Left forelimb (tissue), 1 donor: ENCODE data around the gene DPCD.

ENCODE experiments used
- DNase-seq: peaks from one replicate; pipeline ENCODE4 v3.0.0-alpha.2; 2018; ENCODE audit warnings: low spot score

The DPCD gene

DNA sequence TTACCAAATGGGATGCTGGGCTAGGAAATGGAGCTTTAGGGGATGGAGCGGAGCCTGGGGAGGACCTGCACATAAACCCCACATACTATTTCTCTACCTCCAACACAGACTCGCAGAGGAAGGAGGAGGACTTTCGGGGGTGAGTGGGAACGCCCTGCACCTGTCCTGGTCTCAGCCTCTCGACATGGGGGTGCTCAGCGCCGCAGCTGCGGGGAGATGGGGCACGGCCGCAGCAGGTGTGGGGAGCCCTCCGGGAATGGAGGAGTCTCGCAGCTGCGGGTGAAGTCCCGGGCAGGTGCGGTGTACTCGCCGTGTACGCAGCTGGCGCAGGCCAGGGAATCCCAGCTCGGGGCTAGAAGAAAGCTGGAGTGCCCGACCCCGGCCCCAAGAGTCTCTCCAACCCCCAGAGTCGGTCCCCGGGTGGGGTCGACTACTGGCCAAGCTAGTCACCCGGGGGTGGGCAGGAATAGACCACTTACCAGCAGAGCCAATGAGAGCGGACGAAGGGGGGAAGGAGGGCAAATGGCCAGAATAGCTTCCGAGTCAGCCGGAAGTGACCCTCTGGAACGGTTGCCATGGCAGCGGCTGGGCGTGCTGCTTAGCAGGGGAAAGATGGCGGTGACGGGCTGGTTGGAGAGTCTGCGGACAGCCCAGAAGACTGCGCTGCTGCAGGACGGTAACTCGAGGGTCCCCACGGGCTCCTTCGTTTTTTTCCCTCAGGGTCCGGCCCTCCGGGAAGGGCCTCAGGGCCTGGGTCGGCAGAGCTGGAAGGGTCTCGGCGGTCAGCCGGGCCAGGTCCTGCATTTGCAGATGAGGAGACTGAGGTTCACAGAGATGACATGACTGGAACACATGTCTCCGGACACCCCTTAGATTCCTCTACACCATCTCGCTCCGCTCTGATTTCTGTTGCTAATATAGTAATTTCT is at the start of gene DPCD, which contains the start of gene POLL:
Gene DPCD, plus strand, starts transcription at position 597 of the 929 bp plus-strand sequence. Its CDS starts 16 bp downstream, at position 613.
Gene POLL, minus strand, starts transcription at position 533 of the 929 bp plus-strand sequence. CDS start 897 bp downstream, outside the sequence.
- DNase-seq = peak; percentile 96

DNA sequence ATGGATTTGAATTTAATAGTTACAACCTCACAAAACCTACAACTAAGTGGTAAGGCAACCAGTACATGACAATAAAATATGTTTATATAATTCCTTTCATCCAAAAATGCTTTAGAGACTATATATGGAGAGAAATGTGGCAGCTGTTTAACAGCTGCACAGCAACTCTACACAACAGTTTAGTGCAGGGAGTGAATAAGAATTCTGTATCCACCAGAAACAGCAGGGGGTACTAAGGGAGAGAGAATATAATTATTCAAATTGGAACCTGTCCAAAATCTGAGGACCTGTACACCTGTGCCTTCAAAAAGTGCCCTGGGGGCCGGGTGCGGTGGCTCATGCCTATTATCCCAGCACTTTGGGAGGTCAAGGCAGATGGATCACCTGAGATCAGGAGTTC is 49.7 kb upstream of the DPCD start:
- DNase-seq = no peak

DNA sequence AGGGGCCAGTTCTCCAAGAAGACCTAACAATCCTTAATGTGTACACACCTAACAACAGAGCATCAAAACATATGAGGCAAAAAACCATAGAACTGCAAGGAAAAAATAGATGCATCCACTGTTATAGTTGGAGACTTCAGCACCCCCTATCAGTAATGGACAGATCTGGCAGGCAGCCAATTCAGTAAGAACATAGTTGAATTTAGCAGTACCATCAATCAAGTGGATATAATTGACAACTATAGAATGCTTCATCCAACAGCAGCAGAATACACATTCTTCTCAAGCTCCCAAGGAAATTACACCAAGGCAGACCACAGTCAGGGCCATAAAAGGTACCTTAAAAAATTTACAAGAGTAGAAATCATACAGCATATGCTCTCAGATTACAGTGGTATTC is 42.2 kb upstream of the DPCD start:
- no peak for DNase-seq

DNA sequence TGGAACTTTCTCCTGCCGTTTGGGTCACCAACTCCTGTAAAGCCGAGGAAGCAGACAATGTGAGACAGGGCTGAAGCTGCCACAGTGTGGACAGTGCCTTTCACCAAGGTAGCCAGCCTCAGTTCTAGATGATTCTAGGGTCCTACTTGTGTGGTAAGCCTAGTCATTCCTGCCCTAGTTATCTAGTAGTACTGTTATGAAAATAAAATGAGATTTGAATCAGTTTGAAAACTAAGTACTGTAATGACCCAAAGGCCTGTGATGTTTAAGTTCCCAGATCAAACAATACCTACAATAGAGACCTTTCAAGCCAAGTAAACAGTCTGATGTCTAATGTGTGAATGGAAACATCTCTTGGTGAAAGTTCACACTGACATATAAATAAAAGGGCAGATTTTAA is 37.2 kb upstream of the DPCD start:
- DNase-seq = no peak

DNA sequence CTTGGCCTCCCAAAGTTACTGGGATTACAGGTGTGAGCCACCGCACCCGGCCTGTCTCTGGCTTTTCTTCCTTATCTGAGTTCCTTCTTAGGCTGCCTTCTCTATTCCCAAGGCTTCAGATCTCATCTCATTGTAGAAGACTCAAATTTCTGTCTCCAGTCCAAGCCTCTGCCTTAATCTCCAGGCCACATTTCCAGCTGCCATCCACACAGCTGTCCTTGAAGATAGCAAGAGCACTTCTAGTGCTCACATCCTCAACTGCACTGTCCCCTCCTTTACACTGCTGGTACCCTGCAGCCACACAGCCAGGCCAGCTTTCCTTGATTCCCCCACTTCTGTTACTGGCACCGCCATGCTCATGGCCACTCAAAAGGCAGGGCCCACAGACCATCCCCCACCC is 35.7 kb upstream of the DPCD start:
- DNase-seq = no peak

DNA sequence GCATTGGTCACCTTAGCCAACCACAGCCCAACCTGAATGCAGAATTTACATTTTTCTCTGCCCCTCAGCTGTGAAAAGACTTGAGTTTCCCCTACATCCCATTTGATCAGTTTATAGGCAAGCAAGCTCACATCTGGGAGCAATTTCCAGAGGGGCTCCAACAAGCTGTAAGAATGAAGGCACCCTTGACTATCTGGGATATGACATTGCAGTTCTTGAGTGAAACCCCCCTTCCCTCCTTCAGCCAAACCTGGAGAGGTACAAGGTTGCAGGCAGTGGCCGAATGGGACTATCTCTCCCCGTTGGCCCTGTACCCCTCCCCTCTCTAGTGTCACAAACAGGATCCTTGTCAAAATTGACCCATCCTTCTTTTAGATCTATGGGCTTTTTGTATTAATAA is 30.6 kb upstream of the DPCD start:
- DNase-seq = no peak

DNA sequence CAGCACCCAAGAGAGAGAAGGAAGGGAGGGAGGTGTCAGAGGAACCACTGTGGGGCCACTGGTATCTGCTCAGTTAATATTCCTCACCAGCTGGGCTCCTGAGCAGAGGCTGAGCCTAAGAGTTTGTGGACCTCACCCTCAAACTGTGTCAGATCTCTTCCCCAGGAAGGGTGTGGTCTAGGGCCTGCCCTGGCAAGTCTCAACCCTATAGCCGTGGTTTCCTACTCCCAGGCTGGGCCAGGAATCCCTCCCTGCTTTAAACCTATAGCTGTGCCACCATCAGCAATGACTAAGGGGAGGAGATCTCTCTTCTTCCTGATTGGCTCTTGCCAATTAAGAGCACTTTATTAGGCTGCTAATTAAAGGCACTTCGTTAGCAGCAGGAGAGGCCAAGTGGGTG is 29.9 kb upstream of the DPCD start:
- no peak for DNase-seq

DNA sequence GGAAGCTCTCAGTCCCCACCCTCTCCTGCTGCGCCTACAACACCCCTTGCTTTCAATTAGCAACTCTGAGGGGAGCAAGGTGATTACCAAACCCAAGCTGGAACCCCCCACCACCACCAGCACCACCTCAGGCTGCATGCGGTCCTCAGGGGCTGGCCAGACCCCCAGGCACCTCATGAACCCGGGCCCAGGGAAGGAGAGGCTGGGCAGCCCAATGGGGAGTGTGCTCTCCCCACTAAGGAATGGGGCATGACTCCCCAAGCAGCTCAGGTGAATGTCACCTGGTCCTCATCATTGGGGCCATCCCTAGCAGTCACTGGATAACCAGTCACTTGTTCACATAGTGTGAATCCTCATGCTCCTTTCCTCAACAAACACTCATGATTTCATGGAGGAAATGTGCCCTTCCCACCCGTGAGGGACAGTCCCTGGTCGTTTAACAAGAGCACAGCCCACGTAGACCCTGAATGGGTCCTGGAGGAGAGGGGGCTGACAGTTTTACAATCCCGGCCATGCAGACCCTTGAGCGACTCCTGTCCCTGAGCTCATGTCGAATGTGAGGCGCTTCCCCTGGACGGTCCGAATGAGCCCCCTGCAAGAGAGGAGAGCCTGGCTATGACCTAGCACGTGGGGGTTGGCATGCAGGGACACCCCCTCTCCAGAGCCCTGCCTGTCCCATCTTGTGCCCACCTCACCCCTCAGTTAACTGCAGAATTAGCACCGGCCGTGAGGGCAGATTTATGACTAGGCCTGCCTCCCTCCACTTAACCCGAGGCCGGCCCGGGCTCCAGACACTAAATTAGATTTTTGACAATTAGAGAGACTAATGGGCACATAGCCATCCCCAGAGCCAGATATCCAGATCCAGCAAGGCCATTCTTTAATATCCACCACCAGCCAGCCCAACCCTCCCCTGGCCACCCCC is 29.2 kb upstream of the DPCD start:
- no peak for DNase-seq

DNA sequence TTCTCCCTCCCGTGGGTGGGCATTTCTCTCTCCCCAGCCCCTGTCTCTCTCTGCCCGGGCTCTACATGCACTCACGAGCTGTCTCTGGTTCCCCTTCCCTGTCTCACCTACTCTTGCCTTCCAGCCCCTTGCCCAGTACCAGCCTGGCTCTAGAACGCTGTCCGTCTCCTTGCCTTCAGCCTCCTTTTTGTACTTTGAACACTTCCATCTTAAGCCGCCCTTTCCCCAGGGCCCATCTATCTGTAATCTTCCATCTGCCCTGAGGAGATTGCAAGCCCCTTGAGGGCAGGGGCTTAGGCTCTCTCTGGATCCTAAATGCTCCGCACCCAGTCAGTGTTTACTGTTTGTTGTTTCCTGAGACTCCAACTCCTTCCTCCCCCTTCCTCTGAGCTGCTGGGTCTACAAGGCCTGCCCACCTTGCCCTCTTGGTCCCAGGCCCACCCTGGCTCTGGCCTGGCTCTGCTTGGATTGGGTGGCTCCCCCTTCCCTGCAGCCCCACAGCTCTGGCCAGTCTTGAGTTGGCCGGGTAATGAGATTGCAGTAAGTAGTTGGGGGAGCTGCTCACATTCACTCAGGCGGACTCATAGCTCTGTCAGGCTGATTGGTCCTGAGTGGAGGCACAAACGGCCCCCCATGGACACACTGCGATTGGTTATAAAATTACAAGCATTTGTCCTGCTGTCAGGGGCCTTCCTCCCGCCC is 28.4 kb upstream of the DPCD start:
- DNase-seq = no peak

DNA sequence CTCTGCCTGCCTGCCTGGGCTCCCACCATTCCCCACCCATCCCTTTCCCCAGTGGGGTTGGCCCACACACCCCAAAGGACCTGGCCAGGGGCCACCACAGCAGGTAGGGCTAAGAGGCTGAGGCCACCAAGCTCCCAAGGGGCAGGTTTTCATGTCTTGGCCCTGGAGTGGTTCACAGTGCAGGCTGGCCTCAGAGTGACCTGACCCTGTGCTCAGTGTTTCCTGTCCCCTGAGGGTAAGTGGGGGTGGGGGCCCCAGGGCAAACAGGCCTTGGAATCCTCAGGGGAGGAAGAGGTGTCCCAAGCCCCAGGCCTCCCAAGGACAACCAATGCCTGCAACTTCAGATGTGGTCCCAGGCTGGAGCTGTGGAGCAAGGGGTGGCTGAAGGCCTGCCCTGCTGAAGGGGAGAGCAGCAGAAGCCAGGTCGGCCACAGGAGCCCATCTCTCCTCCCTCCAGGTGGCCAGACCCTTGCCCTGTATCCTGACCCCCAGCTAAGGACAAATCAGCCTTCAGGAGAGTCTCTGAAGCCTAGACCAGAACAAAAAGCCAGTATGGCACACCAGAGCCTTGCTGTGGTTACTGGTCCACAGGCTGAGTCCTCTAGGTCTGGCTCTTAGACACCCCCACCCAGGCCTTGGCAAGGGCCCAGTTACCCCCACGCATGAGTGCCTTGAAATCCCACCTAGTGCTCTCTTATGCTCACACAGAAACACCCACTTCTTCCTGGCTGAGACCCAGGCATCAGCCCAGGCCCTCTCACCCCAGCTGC is 27.6 kb upstream of the DPCD start:
- no peak for DNase-seq

DNA sequence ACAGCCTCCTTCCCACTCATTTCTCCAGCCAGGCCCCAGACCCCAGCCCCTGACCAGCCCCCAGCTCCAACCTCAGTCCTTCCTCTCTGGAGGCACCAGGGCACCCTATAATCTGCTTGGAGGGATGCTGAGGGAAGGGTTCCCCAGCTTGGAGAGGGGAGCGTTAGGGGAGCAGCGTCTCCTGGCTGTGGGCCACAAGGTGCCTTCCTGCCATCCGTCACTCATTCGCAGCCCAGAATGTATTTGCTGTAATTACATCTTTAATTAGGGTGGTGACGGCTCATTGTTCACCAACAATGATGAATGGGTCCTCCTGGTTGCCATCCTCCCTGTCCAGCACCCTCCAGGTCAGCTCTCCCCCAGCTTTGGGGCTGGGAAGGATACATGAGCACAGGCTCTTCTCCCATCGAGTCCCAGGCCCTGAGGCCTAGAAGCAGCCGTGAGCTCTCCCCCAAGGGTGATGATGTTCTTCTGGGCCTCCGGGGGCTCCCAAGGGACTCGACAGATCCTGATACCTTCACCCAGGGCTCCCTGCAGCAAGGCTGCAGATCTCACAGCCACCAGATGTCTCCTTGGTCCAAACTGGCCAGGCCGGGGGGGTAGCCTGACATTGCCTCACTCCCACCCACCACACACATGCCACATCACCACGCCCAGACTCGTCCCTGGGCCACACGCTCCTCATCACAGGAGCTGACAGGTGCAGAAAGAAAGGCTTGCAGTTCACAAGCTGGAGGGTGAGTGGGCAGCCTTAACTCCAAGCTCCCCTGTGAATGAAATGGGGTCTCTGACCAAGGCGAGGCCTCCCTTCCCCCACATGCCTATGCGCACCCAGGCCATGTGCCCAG is 26.8 kb upstream of the DPCD start:
- DNase-seq = no peak

DNA sequence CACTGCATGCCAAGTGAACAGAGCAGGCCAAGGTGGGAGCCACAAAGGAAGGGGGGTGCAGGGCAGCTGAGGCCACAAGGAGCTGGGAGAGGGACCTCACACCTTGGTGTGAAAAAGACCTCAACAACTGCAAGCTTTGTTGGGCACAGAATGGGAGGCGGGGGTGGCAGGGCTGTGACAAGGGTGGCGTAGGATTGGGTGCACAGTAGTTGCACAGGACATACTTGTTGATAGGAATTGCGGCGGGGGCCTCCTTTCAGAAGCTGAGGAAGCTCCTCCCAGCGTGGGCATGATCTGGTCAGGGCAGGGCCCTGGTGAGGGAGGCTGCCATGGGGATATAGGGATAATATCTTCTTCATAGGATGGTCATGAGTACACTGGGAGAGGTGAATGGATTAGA is 25.9 kb upstream of the DPCD start:
- no peak for DNase-seq

DNA sequence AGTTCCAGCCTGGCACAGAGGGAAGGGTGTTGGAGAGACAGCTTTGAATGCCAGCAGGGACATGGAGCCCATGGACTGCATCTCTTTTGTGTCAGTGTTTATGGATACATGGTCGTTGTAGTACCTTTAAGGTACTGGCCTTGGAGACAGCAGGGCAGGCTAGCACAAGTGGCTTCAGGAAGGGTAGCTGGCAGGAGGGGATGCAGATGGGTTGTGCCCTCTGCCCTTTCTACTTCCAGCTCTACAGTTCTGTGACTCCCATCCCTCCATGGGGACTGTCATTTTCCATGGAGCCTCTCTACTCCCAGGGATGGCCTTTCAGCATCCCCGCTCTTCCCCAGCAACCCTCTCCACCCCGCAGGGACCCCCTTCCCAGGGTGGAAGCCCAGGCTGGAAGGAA is 25.1 kb upstream of the DPCD start:
- no peak for DNase-seq

DNA sequence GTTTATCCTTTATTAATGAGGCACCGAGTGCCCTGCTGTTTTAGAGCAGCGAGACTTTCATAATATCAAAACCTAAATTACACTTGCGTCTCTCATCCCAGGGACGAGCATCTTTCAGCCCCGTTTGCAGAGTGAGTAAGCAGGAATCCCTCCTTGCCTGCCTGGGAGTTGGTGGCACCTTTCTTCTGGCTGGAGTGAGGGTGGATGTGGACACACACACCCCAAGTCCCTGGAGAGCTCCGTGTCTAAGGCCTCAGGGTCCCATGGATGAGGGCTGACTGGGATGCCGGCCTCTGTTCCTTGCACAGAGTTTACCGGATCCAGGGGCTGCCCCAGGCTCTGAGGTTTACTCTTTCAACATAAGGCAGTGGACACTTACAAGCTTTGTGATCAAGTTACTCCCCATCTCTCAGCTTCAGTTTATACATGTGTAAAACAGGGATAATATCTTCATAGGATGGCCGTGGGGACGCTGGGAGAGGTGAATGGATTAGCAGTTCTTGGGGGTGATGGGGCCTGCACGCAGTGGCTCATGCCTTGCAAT is 24.6 kb upstream of the DPCD start:
- no peak for DNase-seq

DNA sequence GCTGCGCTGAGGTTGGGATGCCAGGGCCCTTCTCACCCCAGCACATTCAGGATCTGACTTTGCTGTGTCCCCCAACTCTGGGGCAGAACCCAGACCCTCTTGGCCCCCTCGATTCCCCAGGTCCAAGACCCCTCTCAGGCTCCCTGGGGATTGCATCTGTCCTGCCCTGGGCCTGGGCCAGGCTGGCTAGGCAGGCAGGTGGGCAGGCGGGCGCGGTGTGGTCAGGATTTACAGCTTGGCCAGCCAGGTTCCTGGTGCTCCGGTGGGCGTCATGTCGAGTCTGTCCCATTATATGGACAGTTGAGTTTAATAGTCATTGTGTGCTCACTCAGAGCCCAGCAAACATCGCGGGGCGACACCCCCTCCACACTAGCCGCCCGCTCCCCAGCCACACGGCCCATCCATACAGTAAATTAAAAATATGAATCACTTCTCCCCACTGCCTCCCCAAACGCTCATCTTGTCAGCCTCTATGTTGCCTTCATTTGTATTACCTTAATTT is 23.6 kb upstream of the DPCD start:
- DNase-seq = no peak

DNA sequence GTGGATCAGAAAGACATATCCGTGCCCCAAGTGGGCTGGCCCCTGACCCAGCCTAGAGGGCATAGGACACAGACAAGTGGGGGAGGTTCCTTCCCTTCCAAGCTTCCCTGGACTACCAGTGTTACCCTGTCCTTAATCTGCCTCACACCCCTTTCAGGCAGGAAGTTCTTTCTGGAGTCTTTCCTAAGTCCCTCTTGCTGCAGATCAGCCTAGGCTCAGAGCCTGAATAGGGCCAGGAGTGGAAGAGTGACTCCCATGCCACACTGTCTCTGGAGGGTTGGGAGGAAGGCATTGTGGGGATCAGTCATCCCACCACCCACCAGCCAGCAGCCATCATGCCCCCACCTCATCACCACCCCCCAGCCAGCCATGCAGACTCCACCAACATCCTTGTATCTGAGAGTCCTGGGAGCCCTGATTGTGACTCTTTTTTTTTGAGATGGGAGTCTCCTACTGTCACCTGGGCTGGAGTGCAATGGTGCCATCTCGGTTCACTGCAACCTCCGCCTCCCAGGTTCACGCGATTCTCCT is 22.7 kb upstream of the DPCD start:
- no peak for DNase-seq

DNA sequence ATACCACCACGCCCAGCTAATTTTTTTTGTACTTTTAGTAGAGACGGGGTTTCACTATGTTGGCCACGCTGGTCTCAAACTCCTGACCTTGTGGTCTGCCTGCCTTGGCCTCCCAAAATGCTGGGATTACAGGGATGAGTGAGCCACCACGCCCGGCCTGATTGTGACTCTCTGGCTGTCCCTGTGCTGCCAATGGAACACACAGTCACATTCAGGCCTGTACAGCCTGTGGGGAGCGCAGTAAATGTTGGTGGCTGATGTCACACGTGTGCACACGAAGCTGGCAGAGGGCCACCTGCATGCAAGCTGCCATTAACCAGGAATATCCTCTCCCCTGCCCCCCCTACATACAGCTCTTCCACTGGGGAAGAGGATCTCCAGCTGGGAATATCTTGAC is 22.2 kb upstream of the DPCD start:
- no peak for DNase-seq

DNA sequence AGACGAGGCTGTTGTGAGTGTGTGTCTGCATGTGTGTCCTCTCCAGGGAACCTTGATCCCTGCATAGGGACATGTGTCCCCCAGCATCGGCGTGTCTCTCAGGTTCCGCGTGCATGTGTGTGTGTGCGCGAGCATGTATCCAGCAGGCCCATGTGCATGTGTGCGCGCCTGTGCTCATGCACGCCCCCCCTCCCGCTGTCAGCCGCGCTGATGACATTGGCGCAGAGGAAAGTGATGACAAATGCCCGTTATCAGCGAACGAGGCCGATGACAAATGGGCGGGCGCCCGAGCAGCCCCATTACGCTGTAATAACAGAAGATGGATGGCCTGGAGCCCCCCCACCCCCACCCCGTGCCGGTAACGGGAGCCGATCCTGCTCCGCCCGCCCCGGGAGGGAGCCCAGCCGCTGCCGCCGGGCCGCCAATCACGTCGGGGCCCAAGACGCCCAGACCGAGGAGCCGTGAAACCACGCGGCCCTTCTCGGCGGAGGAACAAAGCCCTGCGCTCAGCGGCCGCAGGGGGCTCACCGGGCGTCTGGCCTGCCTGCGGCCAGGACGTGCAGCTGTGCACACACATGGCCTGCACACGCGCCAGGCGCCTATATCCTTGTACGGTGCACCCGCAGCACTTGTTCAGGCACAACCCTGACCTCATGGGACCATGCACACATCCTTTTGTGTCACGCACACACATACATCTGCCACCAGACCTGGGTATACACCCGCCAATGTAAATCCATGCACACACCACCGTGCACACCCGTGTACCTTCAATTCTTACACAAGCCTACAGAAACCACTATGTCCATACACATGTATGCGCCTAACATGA is 21.6 kb upstream of the DPCD start:
- DNase-seq = no peak
